ENCODE data around the gene NLRP10.

DNA sequence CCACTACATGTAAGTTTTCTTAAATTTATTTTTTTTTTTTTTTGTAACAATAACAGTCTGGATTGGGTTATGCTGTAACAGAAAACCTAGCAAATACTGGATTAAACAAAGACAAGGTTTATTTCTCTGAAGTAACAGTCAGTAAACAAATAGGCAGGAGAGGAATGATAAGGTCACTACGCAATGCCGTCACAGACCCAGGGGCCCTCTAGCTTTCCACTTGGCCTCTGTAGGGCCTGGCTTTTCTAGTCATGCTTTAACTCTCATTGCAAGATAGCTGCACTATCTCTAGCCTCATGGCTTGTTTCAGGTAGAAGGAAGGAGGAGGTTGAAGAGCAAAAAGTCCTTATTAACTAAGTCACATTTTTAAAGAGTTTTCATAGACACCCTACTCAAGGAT, 40.7 kb downstream of the NLRP10 start:
- TF ChIP-seq ISL1 (CRISPR knock-in tag; IDR thresholded peaks at IDR 0.05) (no peak), ZFP30 (CRISPR knock-in tag; IDR thresholded peaks at IDR 0.05) (no peak), BACH2 (CRISPR knock-in tag; IDR thresholded peaks at IDR 0.05; ENCODE audit: borderline replicate concordance) (no peak), RARB (CRISPR knock-in tag; IDR thresholded peaks at IDR 0.05) (no peak), ZFP3 (CRISPR knock-in tag; IDR thresholded peaks at IDR 0.05) (no peak)
- TF ChIP-seq, protein P1, sequence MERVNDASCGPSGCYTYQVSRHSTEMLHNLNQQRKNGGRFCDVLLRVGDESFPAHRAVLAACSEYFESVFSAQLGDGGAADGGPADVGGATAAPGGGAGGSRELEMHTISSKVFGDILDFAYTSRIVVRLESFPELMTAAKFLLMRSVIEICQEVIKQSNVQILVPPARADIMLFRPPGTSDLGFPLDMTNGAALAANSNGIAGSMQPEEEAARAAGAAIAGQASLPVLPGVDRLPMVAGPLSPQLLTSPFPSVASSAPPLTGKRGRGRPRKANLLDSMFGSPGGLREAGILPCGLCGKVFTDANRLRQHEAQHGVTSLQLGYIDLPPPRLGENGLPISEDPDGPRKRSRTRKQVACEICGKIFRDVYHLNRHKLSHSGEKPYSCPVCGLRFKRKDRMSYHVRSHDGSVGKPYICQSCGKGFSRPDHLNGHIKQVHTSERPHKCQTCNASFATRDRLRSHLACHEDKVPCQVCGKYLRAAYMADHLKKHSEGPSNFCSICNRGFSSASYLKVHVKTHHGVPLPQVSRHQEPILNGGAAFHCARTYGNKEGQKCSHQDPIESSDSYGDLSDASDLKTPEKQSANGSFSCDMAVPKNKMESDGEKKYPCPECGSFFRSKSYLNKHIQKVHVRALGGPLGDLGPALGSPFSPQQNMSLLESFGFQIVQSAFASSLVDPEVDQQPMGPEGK (CRISPR knock-in tag; IDR thresholded peaks at IDR 0.05; ENCODE audit: borderline replicate concordance), result no peak
